Neural progenitor cell (in vitro differentiated cells): Measurements from ENCODE around the gene MACROD2.

Experiments
- CTCF ChIP-seq: fragments of 200-600 bp; sonication (generic); IDR thresholded peaks from 2 replicates; pipeline ENCODE4 v1.5.1; 2017; ENCODE audit warnings: antibody characterized with exemption, mild to moderate bottlenecking
- EZH2phosphoT487 ChIP-seq: fragments of 200-600 bp; sonication (generic); IDR thresholded peaks from 2 replicates; pipeline ENCODE4 v1.6.1; 2017; ENCODE audit warnings: antibody characterized with exemption

GRCh38 chr20:15222502-15223330 lies 1227.4 kb downstream of the MACROD2 start:
- TF ChIP-seq CTCF = no peak
- TF ChIP-seq EZH2phosphoT487 = no peak
